ENCODE measurements around the gene PRR14L.

The PRR14L gene

DNA sequence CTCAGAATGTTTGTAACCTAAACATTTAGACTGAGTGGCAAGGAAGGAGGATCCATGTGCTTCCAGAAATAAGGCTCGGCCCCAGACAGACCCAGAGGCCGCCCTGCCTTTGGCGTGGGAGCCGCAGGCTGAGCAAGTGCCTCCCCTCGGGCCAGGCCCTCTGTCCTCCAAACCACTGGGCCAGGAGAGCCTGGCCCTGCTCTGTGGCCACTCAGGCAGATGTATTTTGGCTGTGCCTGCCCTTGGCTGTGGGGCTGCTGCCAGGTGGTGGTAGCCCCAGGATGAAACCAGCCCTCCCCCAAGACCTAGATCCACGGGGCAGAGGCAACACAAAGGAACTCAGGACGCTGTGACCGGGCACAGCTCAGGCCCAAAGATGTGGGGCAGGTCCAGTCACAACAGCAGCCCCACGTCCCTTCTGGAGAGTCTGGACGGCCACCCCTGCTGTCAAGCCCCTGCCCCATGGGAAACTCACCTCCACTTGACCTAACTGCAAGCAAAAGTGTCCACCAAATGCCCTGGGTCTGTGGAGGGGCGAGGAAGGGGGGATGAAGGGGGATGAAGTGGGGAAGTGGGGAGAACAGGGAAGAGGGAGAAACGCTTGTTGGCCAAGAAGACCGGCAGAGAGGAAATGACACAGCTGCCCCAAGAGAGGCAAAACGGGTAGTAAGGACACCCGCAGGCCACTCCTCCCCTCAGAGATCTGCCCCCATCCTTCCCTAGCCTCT, 111.9 kb downstream of the PRR14L start:
- no peak for DNase-seq

DNA sequence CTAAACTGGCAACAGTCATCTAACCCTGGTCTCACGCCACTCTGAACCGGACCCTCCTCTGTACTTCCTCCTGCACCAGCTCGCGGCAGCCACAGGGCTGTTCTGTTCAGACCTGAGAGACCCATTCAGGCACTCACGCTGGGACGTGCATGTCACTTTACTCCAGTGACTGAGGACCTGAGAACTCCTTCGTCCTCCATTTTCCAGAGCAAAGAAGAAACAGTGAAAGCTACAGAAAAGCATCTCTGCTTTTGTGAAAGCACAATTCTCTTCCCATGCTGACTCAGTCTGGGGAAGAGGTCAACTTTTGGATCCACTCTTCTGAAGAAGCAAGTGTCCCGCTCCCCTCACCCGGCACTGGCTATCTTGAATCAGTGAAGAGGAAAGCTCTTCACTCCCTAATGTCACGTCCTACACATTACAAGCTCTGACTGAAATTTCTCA, 112.5 kb downstream of the PRR14L start:
- DNase-seq: no peak

DNA sequence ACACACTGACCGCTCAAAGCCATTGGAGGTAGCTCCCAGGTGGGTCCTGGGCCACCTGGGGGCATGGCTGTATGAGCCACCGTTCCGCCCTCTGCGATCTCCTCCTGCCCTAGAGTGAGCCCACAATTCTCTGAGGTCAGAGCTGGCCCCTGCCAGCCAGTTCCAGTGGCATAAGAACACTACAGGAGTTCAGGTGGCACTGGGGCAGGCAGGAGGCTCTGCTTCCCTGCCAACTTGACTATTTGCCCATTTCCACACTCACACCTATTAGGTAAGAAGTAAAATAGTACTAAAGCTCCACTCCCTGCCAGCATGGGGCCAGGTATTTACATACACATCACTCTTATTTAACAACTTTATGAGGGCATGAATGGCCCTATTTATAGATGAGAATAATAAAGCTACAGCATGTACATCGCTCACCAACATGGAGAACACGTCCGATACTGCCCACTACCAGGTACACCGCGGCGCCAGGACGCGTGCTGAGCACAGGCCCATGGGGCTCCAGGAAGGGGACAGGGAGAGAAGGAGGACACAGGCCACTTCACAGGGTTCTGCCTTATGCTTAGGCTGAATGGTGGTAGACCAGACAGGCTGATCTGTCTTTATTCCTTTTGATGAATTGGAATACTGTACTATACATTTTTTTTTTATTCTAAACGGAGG, 114.2 kb downstream of the PRR14L start:
- no peak for DNase-seq

DNA sequence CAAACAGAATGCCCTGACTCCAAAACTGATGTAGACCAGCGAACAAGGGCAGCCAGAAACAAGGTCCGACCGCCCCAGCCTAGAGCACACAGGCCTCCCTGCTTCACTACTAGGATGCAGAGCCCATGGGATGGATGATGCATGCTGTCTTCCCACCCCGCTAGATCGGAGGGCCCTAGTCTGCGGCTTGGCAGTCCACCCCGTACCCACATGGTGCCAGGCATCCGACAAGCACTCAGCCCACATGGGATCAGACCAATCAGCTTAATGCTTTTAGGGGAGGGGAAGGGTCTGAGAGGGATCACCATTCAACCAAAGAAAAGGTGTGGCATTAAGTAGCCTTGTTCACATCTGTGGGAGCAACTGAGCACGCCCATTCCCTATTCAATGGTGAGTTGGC, 118.5 kb downstream of the PRR14L start:
- no peak for DNase-seq
